Dendritic cell treated with granulocyte-macrophage colony-stimulating factor and Interleukin-4, amounts not matched to agents 40 ng/mL and 50 ng/mL, for 4 days (primary cell): ENCODE measurements around the gene SHISA5.
A peak's percentile ranks its signal among the peaks of the same experiment; 100 is the strongest.

Experiments
- H3K27ac Mint-ChIP-seq: one replicate; pipeline ENCODE4 v1.8.0; 2022; ENCODE audit warnings: mild to moderate bottlenecking, mixed read lengths
- H3K27me3 Mint-ChIP-seq: one replicate; pipeline ENCODE4 v1.8.0; 2022; ENCODE audit warnings: mild to moderate bottlenecking, mixed read lengths
- H3K36me3 Mint-ChIP-seq: one replicate; pipeline ENCODE4 v1.8.0; 2022; ENCODE audit warnings: low read depth, mixed read lengths
- H3K4me1 Mint-ChIP-seq: one replicate; pipeline ENCODE4 v1.8.0; 2022; ENCODE audit warnings: low read depth, mixed read lengths
- H3K4me3 Mint-ChIP-seq: one replicate; pipeline ENCODE4 v1.8.0; 2022; ENCODE audit warnings: mild to moderate bottlenecking, moderate library complexity, mixed read lengths
- H3K9me3 Mint-ChIP-seq: one replicate; pipeline ENCODE4 v1.8.0; 2022; ENCODE audit warnings: mixed read lengths
- intact Hi-C: fragments of 100-400 bp; cut with micrococcal nuclease; formaldehyde crosslinking; loops from one replicate; pipeline ENCODE4 v1.15.0; 2022

Gene SHISA5

GRCh38 chr3:48425281-48425812 is 78.6 kb downstream of the SHISA5 start:
- no peaks in the 10 kb centered on the region for H3K9me3 Mint-ChIP-seq
- peaks cover 5% of the 10 kb centered on the region for H3K4me1 Mint-ChIP-seq
- peaks cover 27% of the 10 kb centered on the region for H3K27me3 Mint-ChIP-seq
- H3K4me3 Mint-ChIP-seq, result no peak overlapping the region
- H3K27ac Mint-ChIP-seq, result no peak overlapping the region
- no peaks in the 10 kb centered on the region for H3K36me3 Mint-ChIP-seq
- intact Hi-C loops, result no loop called here

DNA sequence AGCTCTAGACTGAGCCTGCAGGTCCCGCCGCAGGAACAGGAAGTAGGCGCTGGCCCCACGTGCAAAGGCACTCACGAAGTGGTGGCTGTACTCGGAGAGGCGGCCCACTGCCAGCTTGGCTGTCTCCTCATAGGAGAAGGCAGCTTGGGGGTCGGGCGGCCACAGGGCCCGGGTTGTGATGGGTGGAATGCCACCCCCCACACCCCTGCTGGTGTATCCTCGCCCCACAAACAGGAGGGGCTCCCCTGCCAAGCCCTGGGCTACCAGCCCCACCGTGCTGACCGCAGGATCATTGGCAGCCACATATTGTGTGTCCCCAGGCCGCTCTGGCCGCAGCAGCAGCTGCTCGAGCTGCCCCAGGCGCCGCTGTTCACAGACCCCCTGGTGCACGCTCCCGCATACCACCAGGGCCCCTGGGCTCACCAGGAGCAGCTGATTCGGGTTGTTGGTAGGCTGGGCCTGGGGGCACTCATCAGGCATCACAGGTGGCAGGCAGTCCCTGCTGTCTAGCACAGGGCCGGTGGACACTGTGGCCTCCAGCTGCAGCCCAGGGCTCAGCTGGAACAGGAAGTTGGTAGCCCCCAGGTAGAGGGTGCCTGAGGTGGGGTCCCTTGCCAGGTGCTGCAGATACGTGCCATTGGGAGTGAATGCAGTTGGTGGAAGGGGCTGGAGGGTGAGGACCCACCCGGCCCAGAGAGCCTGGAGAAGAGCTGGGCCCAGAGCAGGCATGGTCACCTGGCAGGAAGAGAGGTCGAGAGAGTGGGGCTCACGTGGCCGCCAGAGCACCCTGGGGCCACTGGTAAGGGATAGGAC is 79.9 kb downstream of the SHISA5 start:
- Mint-ChIP-seq H3K27ac (peak overlapping the region; percentile 9), H3K27me3 (peaks cover 19% of the 10 kb centered on the region)

DNA sequence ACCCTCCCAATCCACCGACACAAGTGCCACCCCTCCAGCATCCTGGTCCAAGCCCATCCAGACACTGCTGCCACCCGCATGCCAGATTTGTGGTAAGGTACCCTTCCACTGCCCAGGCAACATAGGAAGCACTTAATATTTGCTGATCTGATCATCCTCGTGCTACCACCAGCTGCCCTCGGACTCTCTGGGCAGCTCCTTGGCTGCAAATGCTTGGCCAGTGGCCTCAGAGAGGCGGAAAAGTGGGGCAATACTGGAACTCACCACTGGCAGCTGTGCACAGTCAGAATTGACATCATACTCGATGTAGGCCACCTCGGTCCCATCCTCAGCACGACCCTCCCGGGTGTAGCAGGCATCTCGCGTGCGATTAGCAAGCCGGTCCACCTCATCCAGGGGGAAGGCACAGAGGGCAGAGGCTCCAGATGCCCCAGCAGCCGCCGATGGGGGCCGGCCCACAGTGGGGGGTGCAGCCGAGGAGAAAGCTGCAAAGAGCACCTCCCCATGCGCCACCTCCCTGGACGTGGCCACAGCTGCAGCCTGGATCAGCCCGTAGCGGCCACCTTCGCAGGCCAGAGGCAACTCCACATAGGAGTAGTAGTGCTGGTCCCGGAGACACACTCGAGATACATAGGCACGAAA is 80.6 kb downstream of the SHISA5 start:
- Mint-ChIP-seq H3K4me1 (no peaks in the 10 kb centered on the region), H3K27me3 (peaks cover 18% of the 10 kb centered on the region), H3K36me3 (no peaks in the 10 kb centered on the region), H3K27ac (no peak overlapping the region), H3K9me3 (no peaks in the 10 kb centered on the region), H3K4me3 (no peak overlapping the region)
- intact Hi-C loops, result no loop called here

More for the DNA sequence above, 79.9 kb downstream of the SHISA5 start:
- Mint-ChIP-seq H3K9me3 (no peaks in the 10 kb centered on the region), H3K4me3 (no peak overlapping the region), H3K4me1 (no peaks in the 10 kb centered on the region), H3K36me3 (no peaks in the 10 kb centered on the region)
- intact Hi-C loops, result no loop called here

DNA sequence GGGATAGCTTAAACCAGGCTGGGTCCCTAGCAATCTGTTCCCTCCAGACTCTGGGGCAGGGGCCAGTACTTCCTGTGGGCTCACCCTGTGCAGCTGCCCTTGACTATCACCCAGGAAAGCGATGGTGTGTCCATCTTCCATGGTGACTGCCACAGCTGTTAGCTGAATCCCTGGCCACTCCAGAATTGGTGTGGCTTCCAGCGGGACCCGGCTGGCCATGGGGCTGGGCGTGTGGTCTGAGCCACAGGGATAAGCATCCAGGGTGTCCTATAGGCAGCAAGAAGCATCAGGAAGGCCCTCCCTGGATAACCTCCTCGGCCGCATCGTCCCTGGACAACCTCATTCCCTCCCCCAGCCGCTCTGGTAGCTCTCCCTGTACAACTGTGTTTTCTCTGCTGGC is 81.3 kb downstream of the SHISA5 start:
- no peaks in the 10 kb centered on the region for H3K4me1 Mint-ChIP-seq
- H3K4me3 Mint-ChIP-seq, result no peak overlapping the region
- peaks cover 11% of the 10 kb centered on the region for H3K27me3 Mint-ChIP-seq
- intact Hi-C loops, result no loop called here
- no peak overlapping the region for H3K27ac Mint-ChIP-seq
- no peaks in the 10 kb centered on the region for H3K9me3 Mint-ChIP-seq
- no peaks in the 10 kb centered on the region for H3K36me3 Mint-ChIP-seq

DNA sequence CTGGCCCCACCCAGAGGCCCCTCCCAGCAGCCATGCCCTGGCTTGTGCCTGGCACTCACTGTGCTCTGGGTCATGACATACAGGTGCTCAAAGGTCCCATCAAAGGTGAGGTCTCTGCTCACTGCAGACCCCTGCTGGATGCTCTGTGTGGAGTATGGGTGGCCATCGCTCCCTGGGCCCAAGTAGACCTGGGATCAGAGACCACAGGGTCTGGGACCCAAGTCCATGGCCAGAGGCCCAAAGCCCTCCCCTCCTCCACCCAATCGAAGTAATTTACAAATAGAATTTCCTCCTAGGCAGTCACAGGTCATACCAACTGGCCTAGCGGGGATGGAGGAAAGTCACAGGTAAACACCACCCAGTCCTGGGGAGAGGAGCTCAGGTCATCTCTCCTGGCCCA is 81.7 kb downstream of the SHISA5 start:
- H3K27ac Mint-ChIP-seq, result no peak overlapping the region
- H3K27me3 Mint-ChIP-seq, result peaks cover 7% of the 10 kb centered on the region
- no peak overlapping the region for H3K4me3 Mint-ChIP-seq
- no peaks in the 10 kb centered on the region for H3K9me3 Mint-ChIP-seq
- H3K36me3 Mint-ChIP-seq, result no peaks in the 10 kb centered on the region
- intact Hi-C loops, result no loop called here
- no peaks in the 10 kb centered on the region for H3K4me1 Mint-ChIP-seq

DNA sequence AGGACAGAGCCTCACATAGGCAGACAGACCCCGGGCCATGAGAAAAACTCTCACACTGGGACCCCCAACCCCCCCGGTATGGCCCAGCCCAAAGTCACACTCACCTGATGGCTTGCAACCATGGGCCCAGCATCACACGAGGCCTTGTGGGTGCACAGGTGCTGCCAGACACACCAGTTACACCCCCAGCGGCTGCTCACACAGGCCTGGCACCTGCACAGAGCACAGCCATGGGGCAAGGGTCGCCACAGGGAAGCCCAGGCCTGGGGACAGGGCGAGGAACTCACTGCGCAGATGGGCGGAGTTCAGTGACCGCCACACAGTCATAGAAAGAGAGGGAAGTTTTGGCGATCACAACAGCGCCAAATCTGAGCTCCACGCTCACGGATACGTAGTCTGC is 83.4 kb downstream of the SHISA5 start:
- Mint-ChIP-seq H3K27ac (no peak overlapping the region), H3K36me3 (no peaks in the 10 kb centered on the region), H3K27me3 (peaks cover 2% of the 10 kb centered on the region), H3K9me3 (no peaks in the 10 kb centered on the region), H3K4me3 (no peak overlapping the region), H3K4me1 (no peaks in the 10 kb centered on the region)
- intact Hi-C loops, result no loop called here

GRCh38 chr3:48419597-48419996 is 84.4 kb downstream of the SHISA5 start:
- Mint-ChIP-seq H3K9me3 (no peaks in the 10 kb centered on the region), H3K36me3 (no peaks in the 10 kb centered on the region), H3K27ac (no peak overlapping the region), H3K4me1 (no peaks in the 10 kb centered on the region), H3K4me3 (no peak overlapping the region), H3K27me3 (peaks cover 2% of the 10 kb centered on the region)
- intact Hi-C loops, result no loop called here

DNA sequence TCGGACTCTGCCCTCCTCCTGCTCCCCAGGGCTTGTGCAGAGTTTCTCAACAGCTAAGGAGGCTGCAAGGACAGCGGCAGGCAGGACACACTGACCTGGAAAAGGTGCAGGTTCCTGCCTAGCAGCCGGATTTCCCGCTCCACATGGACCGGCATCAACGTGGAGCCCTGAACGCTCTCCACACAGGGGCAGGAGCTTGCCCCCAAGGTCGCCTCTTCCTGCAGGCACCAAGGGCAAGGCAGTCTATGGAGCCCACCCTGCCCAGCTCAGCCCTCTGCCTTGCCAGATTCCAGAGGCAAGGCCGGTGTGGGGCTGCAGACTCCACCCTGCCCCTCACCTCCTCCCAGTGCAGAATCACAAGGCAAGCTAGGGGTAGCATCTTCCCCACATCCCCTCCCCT is 84.8 kb downstream of the SHISA5 start:
- H3K9me3 Mint-ChIP-seq, result no peaks in the 10 kb centered on the region
- H3K27me3 Mint-ChIP-seq, result no peaks in the 10 kb centered on the region

DNA sequence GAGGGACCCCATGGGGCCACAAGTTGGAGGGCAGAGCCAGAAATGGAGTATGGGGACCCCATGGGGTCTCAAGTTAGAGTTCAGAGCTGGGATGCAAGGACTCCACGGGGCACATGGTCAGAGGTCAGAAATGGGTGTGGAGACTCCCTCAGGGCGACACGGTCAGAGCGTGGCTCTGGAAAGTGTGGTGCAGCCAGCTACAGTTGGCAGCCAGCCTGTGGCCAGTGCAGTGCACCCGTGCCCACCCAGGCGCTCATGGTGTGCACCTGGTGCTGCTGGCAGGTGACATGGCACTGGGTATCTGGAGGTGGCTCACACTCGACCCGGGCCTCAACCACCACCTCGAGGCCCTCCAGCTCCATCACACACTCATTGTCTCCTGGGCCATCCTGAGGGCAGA is 85.3 kb downstream of the SHISA5 start:
- intact Hi-C loops, result no loop called here
- H3K4me1 Mint-ChIP-seq, result no peaks in the 10 kb centered on the region
- H3K27me3 Mint-ChIP-seq, result no peaks in the 10 kb centered on the region
- no peaks in the 10 kb centered on the region for H3K36me3 Mint-ChIP-seq
- H3K27ac Mint-ChIP-seq, result no peak overlapping the region
- H3K4me3 Mint-ChIP-seq, result no peak overlapping the region
- H3K9me3 Mint-ChIP-seq, result no peaks in the 10 kb centered on the region

More for the DNA sequence above, 84.8 kb downstream of the SHISA5 start:
- no peak overlapping the region for H3K4me3 Mint-ChIP-seq
- H3K27ac Mint-ChIP-seq, result no peak overlapping the region
- no peaks in the 10 kb centered on the region for H3K36me3 Mint-ChIP-seq
- intact Hi-C loops, result no loop called here
- H3K4me1 Mint-ChIP-seq, result no peaks in the 10 kb centered on the region

GRCh38 chr3:48418140-48418539 is 85.8 kb downstream of the SHISA5 start:
- Mint-ChIP-seq H3K27me3 (no peaks in the 10 kb centered on the region), H3K4me3 (no peak overlapping the region), H3K9me3 (no peaks in the 10 kb centered on the region), H3K36me3 (no peaks in the 10 kb centered on the region), H3K27ac (no peak overlapping the region), H3K4me1 (no peaks in the 10 kb centered on the region)
- intact Hi-C loops, result no loop called here
